Astrocyte (in vitro differentiated cells and primary cell): ENCODE results near the gene SLC17A5. TPM values are rescaled to one million over a fixed set of nuclear protein-coding genes. Genes with fewer than 3 reads are reported as not detected.
"Not testable (repeated sequence)": the region's sequence is repeated elsewhere in the genome, so short reads cannot be mapped to it uniquely, and the experiment has no call there.

Experiments used
- DNase-seq: peaks from one replicate; pipeline ENCODE4 v3.0.0-alpha.2; 2010; ENCODE audit warnings: low read depth
- FAIRE-seq: peaks from 2 replicates; lab custom pipeline; 2011; peaks lifted over from hg19 to GRCh38; lab: Jason Lieb, UNC
- H2AFZ ChIP-seq: 2 replicates; pipeline ENCODE4 v1.6.0; 2012; ENCODE audit warnings: low read depth, low read length, inconsistent platforms
- H3K27ac ChIP-seq: 2 replicates; pipeline ENCODE4 v1.5.1; 2011; ENCODE audit warnings: low read depth, low read length, inconsistent platforms
- H3K27me3 ChIP-seq: 2 replicates; pipeline ENCODE4 v1.6.0; 2011; ENCODE audit warnings: low read length, inconsistent platforms; ENCODE audit not compliant: insufficient read depth
- H3K36me3 ChIP-seq: 2 replicates; pipeline ENCODE4 v1.5.1; 2011; ENCODE audit warnings: low read length, inconsistent platforms; ENCODE audit not compliant: insufficient read depth
- H3K4me1 ChIP-seq: 2 replicates; pipeline ENCODE4 v1.5.1; 2011; ENCODE audit warnings: low read length, inconsistent platforms; ENCODE audit not compliant: insufficient read depth
- H3K4me2 ChIP-seq: 2 replicates; pipeline ENCODE4 v1.6.0; 2012; ENCODE audit warnings: low read length, inconsistent platforms
- H3K4me3 ChIP-seq: 2 replicates; pipeline ENCODE4 v1.5.1; 2011; ENCODE audit warnings: low read depth, mild to moderate bottlenecking, low read length, inconsistent platforms; ENCODE audit not compliant: insufficient read depth
- H3K79me2 ChIP-seq: 2 replicates; pipeline ENCODE4 v1.6.0; 2012; ENCODE audit warnings: mild to moderate bottlenecking, low read length, inconsistent platforms; ENCODE audit not compliant: insufficient read depth
- H3K9ac ChIP-seq: 2 replicates; pipeline ENCODE4 v1.6.0; 2012; ENCODE audit warnings: mild to moderate bottlenecking, low read length, inconsistent platforms
- H3K9me3 ChIP-seq: 2 replicates; pipeline ENCODE4 v1.5.1; 2012; ENCODE audit warnings: low read depth, mild to moderate bottlenecking, low read length, inconsistent platforms; ENCODE audit not compliant: insufficient read depth
- H4K20me1 ChIP-seq: 2 replicates; pipeline ENCODE4 v1.6.0; 2012; ENCODE audit warnings: low read length, inconsistent platforms; ENCODE audit not compliant: insufficient read depth
- H3K27ac Mint-ChIP-seq: one replicate; pipeline ENCODE4 v1.8.0; 2021; ENCODE audit warnings: mild to moderate bottlenecking, mixed read lengths; ENCODE audit not compliant: unreplicated experiment
- H3K27me3 Mint-ChIP-seq: one replicate; pipeline ENCODE4 v1.8.0; 2021; ENCODE audit warnings: low read depth, mixed read lengths; ENCODE audit not compliant: unreplicated experiment
- H3K36me3 Mint-ChIP-seq: one replicate; pipeline ENCODE4 v1.8.0; 2021; ENCODE audit warnings: low read depth, mixed read lengths; ENCODE audit not compliant: unreplicated experiment
- H3K4me1 Mint-ChIP-seq: one replicate; pipeline ENCODE4 v1.8.0; 2021; ENCODE audit warnings: low read depth, mixed read lengths; ENCODE audit not compliant: unreplicated experiment
- H3K4me3 Mint-ChIP-seq: one replicate; pipeline ENCODE4 v1.8.0; 2021; ENCODE audit warnings: mild to moderate bottlenecking, moderate library complexity, mixed read lengths; ENCODE audit not compliant: unreplicated experiment
- H3K9me3 Mint-ChIP-seq: one replicate; pipeline ENCODE4 v1.8.0; 2021; ENCODE audit warnings: mild to moderate bottlenecking, mixed read lengths; ENCODE audit not compliant: unreplicated experiment
- CTCF ChIP-seq: IDR thresholded peaks from 2 replicates; pipeline ENCODE4 v1.5.1; 2011; ENCODE audit warnings: low read depth, mild to moderate bottlenecking, inconsistent platforms, low read length, moderate library complexity; ENCODE audit not compliant: insufficient read depth
- EZH2 ChIP-seq: IDR thresholded peaks from 2 replicates; pipeline ENCODE4 v1.6.1; 2012; ENCODE audit warnings: mild to moderate bottlenecking, low read length, inconsistent platforms; ENCODE audit not compliant: insufficient read depth
- total RNA-seq: library from RNA; stranded (reverse); gene quantifications from 2 replicates; pipeline ENCODE4 v1.2.1, GENCODE V29; 2021

The SLC17A5 gene
- total RNA-seq, 1 donor from 2014 or later, result 25.5 TPM

GRCh38 chr6:73688351-73688750 is 34.6 kb upstream of the SLC17A5 start:
- no peaks in the 10 kb centered on the region for H3K9me3 ChIP-seq
- H3K36me3 ChIP-seq, result no peaks in the 10 kb centered on the region
- H3K4me3 ChIP-seq, result no peak overlapping the region
- Mint-ChIP-seq H3K4me3 (no peak overlapping the region), H3K27me3 (no peaks in the 10 kb centered on the region), H3K9me3 (peaks cover 10% of the 10 kb centered on the region), H3K36me3 (peaks cover 3% of the 10 kb centered on the region), H3K4me1 (peaks cover 8% of the 10 kb centered on the region), H3K27ac (no peak overlapping the region)
- H2AFZ ChIP-seq, result no peak overlapping the region
- peaks cover 6% of the 10 kb centered on the region for H3K4me1 ChIP-seq
- no peak overlapping the region for H3K27ac ChIP-seq
- H3K27me3 ChIP-seq, result no peaks in the 10 kb centered on the region
- DNase-seq (no peak), FAIRE-seq (no peak)
- H4K20me1 ChIP-seq, result no peaks in the 10 kb centered on the region
- no peaks in the 10 kb centered on the region for H3K79me2 ChIP-seq
- H3K4me2 ChIP-seq, result no peak overlapping the region
- no peak overlapping the region for H3K9ac ChIP-seq
- TF ChIP-seq CTCF, result no peak
- no peak for TF ChIP-seq EZH2

DNA sequence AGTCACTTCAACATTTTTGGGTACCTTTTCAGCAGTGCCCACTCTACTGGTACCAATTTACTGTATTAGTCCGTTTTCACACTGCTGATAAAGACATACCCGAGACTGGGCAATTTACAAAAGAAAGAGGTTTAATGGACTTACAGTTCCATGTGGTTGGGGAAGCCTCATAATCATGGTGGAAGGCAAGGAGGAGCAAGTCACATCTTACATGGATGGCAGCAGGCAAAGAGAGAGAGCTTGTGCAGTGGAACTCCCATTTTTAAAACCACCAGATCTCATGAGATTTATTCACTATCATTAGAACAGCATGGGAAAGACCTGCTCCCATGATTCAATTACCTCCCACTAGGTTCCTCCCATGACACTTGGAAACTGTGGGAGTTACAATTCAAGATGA is 29.8 kb upstream of the SLC17A5 start:
- not testable (repeated sequence) for H3K9ac ChIP-seq, H3K4me2 ChIP-seq, H3K79me2 ChIP-seq, H3K36me3 ChIP-seq, H2AFZ ChIP-seq, H3K36me3 Mint-ChIP-seq, H3K27ac ChIP-seq, H3K27ac Mint-ChIP-seq, H3K4me3 Mint-ChIP-seq, H3K4me3 ChIP-seq, H3K27me3 ChIP-seq, H3K9me3 ChIP-seq, H3K27me3 Mint-ChIP-seq, H3K4me1 ChIP-seq, H3K4me1 Mint-ChIP-seq, DNase-seq, FAIRE-seq, H4K20me1 ChIP-seq
- peaks cover 14% of the 10 kb centered on the region for H3K9me3 Mint-ChIP-seq

DNA sequence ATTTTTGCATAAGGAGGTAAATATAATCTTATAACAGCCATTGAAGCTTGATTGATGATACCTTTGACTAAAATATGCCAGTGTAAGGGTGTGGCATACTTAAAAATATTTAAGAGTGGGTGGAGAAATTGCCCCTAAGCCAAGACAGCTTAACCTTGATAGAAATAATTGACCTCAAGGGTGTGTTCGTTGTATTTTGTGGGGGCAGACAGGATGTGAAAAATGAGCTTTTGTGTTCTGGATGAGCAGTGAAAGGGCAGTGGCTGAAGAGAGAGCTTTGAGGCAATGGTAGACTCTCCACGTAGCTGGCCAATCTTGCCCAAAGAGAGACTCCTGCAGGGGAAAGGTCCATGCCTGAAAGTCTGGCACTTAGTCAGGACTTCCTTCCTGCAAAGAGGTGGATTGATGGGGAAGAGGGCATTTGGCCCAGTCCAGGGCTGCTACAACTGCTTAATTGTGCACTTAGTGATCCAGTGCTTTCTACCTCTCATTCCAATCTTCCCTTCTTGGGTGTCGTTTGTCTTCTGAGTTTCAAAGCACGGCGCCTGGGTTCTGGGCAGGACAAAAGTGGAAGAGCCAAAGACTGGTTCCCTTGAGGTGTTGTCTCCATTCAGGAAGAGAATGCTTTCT is 26.6 kb upstream of the SLC17A5 start:
- no peak overlapping the region for H3K27ac ChIP-seq
- H3K4me3 ChIP-seq, result no peak overlapping the region
- H3K9me3 Mint-ChIP-seq, result peaks cover 14% of the 10 kb centered on the region
- H2AFZ ChIP-seq, result no peak overlapping the region
- no peak overlapping the region for H3K4me2 ChIP-seq
- H3K9ac ChIP-seq, result no peak overlapping the region
- no peak overlapping the region for H3K4me3 Mint-ChIP-seq
- H3K27ac Mint-ChIP-seq, result no peak overlapping the region
- H3K9me3 ChIP-seq, result no peaks in the 10 kb centered on the region
- H3K36me3 Mint-ChIP-seq, result peaks cover 5% of the 10 kb centered on the region
- H3K27me3 ChIP-seq, result no peaks in the 10 kb centered on the region
- no peaks in the 10 kb centered on the region for H3K27me3 Mint-ChIP-seq
- H3K36me3 ChIP-seq, result no peaks in the 10 kb centered on the region
- no peaks in the 10 kb centered on the region for H3K4me1 ChIP-seq
- TF ChIP-seq EZH2 (no peak), CTCF (no peak)
- FAIRE-seq, result no peak
- DNase-seq, result no peak
- no peaks in the 10 kb centered on the region for H3K79me2 ChIP-seq
- peaks cover 3% of the 10 kb centered on the region for H3K4me1 Mint-ChIP-seq
- H4K20me1 ChIP-seq, result no peaks in the 10 kb centered on the region

- not testable (repeated sequence) for FAIRE-seq, H2AFZ ChIP-seq, H3K4me2 ChIP-seq, H3K4me3 ChIP-seq, H3K9me3 ChIP-seq, H3K27ac Mint-ChIP-seq, H3K4me3 Mint-ChIP-seq, H3K36me3 Mint-ChIP-seq, H3K36me3 ChIP-seq, H3K27me3 ChIP-seq, H3K79me2 ChIP-seq, H3K27me3 Mint-ChIP-seq, H3K4me1 ChIP-seq, H3K4me1 Mint-ChIP-seq, DNase-seq, H4K20me1 ChIP-seq, H3K27ac ChIP-seq, H3K9ac ChIP-seq
- peaks cover 14% of the 10 kb centered on the region for H3K9me3 Mint-ChIP-seq
Observed at GRCh38 chr6:73679846-73680245, 26.1 kb upstream of the SLC17A5 start.
